Endothelial cell of umbilical vein (primary cell): ENCODE results near the gene ANKRD16. TPM values are rescaled to one million over a fixed set of nuclear protein-coding genes. Genes with fewer than 3 reads are reported as not detected.
"Not testable (repeated sequence)": the region's sequence is repeated elsewhere in the genome, so short reads cannot be mapped to it uniquely, and the experiment has no call there.

Experiments
- BruUV-seq: library from RNA; stranded (reverse); fragments of 400-500 nt; replicated peaks from 2 replicates; lab custom pipeline; 2021; lab: Mats Ljungman, UMichigan
- CTCF ChIA-PET: fragments of 300-600, 350-600 bp; sonication (Branson Sonifier 250); formaldehyde crosslinking; loops from one replicate; lab custom pipeline; 2021; ENCODE audit warnings: antibody characterized with exemption, inconsistent platforms; lab: Charles Lee
- POLR2A ChIA-PET: fragments of 300-600, 350-600 bp; sonication (Branson Sonifier 250); formaldehyde crosslinking; loops from one replicate; lab custom pipeline; 2021; ENCODE audit warnings: antibody characterized with exemption, inconsistent platforms; lab: Charles Lee
- DNase-seq: peaks from one replicate; pipeline ENCODE4 v3.0.0-alpha.2; 2011; ENCODE audit warnings: low read depth, low spot score
- FAIRE-seq: peaks from 2 replicates; lab custom pipeline; 2011; peaks lifted over from hg19 to GRCh38; lab: Jason Lieb, UNC
- H2AFZ ChIP-seq: 2 replicates; pipeline ENCODE4 v1.6.0; 2012; ENCODE audit warnings: low read depth, low read length, control low read depth, inconsistent platforms
- H3K27ac ChIP-seq: 2 replicates; pipeline ENCODE4 v1.5.1; 2011; ENCODE audit warnings: low read depth, mild to moderate bottlenecking, control low read depth, low read length, moderate library complexity; ENCODE audit not compliant: insufficient read depth
- H3K27me3 ChIP-seq, 2 experiments: 2 replicates each; pipeline versions ENCODE4 v1.6.0 to v1.6.1; 2011; ENCODE audit warnings: low read length in 2 of 2, mixed read lengths in 1 of 2; ENCODE audit not compliant: control insufficient read depth in 2 of 2, insufficient read depth in 2 of 2
- H3K36me3 ChIP-seq, 2 experiments: 2 replicates in 1 of 2; 3 replicates in 1 of 2; pipeline ENCODE4 v1.5.1; 2011; ENCODE audit warnings: low read length in 2 of 2, mild to moderate bottlenecking in 1 of 2, moderate library complexity in 1 of 2; ENCODE audit not compliant: control insufficient read depth in 2 of 2, insufficient read depth in 2 of 2; ENCODE audit errors: extremely low read depth in 1 of 2
- H3K4me1 ChIP-seq: 3 replicates; pipeline ENCODE4 v1.5.1; 2011; ENCODE audit warnings: mild to moderate bottlenecking, low read length; ENCODE audit not compliant: control insufficient read depth, insufficient read depth; ENCODE audit errors: extremely low read depth
- H3K4me2 ChIP-seq: 2 replicates; pipeline ENCODE4 v1.6.1; 2011; ENCODE audit warnings: low read length, control low read depth, mixed read lengths; ENCODE audit not compliant: insufficient read depth
- H3K4me3 ChIP-seq, 3 experiments: fragments of 200-600 bp in 1 of 3; sonication (generic), shearing (Covaris generic) in 1 of 3; replicated peaks in 1 of 3; 2 replicates each; pipeline ENCODE4 v1.5.1; 2011 to 2016; ENCODE audit warnings: control low read depth in 3 of 3, low read length in 3 of 3, mild to moderate bottlenecking in 2 of 3, inconsistent platforms in 1 of 3, low read depth in 1 of 3, moderate library complexity in 1 of 3; ENCODE audit not compliant: insufficient read depth in 1 of 3
- H3K79me2 ChIP-seq: 2 replicates; pipeline ENCODE4 v1.6.0; 2012; ENCODE audit warnings: low read length, inconsistent platforms; ENCODE audit not compliant: control insufficient read depth, insufficient read depth
- H3K9ac ChIP-seq: replicated peaks from 2 replicates; pipeline ENCODE3; 2011; ENCODE audit warnings: low read length, control low read depth; ENCODE audit not compliant: insufficient read depth; ENCODE audit errors: extremely low read depth
- H3K9me1 ChIP-seq: replicated peaks from 3 replicates; pipeline ENCODE4 v1.6.0; 2011; ENCODE audit warnings: mild to moderate bottlenecking, low read length; ENCODE audit not compliant: control insufficient read depth, insufficient read depth; ENCODE audit errors: extremely low read depth
- H3K9me3 ChIP-seq: replicated peaks from 2 replicates; pipeline ENCODE4 v1.5.1; 2012; ENCODE audit warnings: low read length, inconsistent platforms; ENCODE audit not compliant: control insufficient read depth, insufficient read depth
- H4K20me1 ChIP-seq: replicated peaks from 2 replicates; pipeline ENCODE3; 2011; ENCODE audit warnings: mild to moderate bottlenecking, low read length; ENCODE audit not compliant: control insufficient read depth, insufficient read depth; ENCODE audit errors: extremely low read depth
- CTCF ChIP-seq, 2 donors: IDR thresholded peaks; 1 replicate in 1 of 2; 2 replicates in 1 of 2; pipeline ENCODE4 v1.5.1; 2011; ENCODE audit warnings: low read length in 2 of 2, mild to moderate bottlenecking in 2 of 2, moderate library complexity in 2 of 2, control low read depth in 1 of 2, inconsistent platforms in 1 of 2, low read depth in 1 of 2; ENCODE audit not compliant: insufficient read depth in 1 of 2; ENCODE audit errors: extremely low read depth in 1 of 2
- EZH2 ChIP-seq: IDR thresholded peaks from 2 replicates; pipeline ENCODE4 v1.6.1; 2012; ENCODE audit warnings: borderline replicate concordance, low read depth, mild to moderate bottlenecking, moderate library complexity, low read length, inconsistent platforms; ENCODE audit not compliant: severe bottlenecking
- FOS ChIP-seq: IDR thresholded peaks from 2 replicates; pipeline ENCODE4 v1.6.1; 2011; ENCODE audit warnings: mild to moderate bottlenecking, low read length, moderate library complexity, borderline replicate concordance; ENCODE audit not compliant: insufficient read depth
- GATA2 ChIP-seq: IDR thresholded peaks from 2 replicates; pipeline ENCODE4 v1.7.0; 2011; ENCODE audit warnings: low read depth, mild to moderate bottlenecking, moderate library complexity, mixed read lengths, low read length; ENCODE audit not compliant: insufficient read length, insufficient read depth
- JUN ChIP-seq: IDR thresholded peaks from 2 replicates; pipeline ENCODE4 v1.6.1; 2011; ENCODE audit warnings: borderline replicate concordance, low read depth; ENCODE audit not compliant: insufficient read length, insufficient read depth
- MAX ChIP-seq: IDR thresholded peaks from 2 replicates; pipeline ENCODE4 v1.6.1; 2011; ENCODE audit not compliant: insufficient read depth, insufficient read length
- MYC ChIP-seq: IDR thresholded peaks from one replicate; pipeline ENCODE4 v1.6.1; 2011; ENCODE audit warnings: mild to moderate bottlenecking, low read depth, low read length
- POLR2A ChIP-seq: IDR thresholded peaks from 2 replicates; pipeline ENCODE4 v1.6.1; 2012; ENCODE audit warnings: low read depth, mild to moderate bottlenecking, control low read depth, low read length
- POLR2AphosphoS5 ChIP-seq: IDR thresholded peaks from 2 replicates; pipeline ENCODE4 v1.6.1; 2012; ENCODE audit warnings: low read depth, mild to moderate bottlenecking, control low read depth, low read length, moderate library complexity; ENCODE audit not compliant: insufficient read depth
- dilution Hi-C: fragments of 300-500 bp; cut with MboI; formaldehyde crosslinking; loops from one replicate; pipeline ENCODE4 v1.15.0; 2019; ENCODE audit warnings: low sequenced_read_pairs; ENCODE audit not compliant: extremely low pct_ligation_motif_present
- intact Hi-C: fragments of 100-400 bp; cut with micrococcal nuclease; formaldehyde crosslinking; loops from one replicate; pipeline ENCODE4 v1.10.0; 2022
- polyA plus RNA-seq, 4 experiments: library from polyadenylated mRNA; depleted of rRNA in 3 of 4; stranded (reverse) in 3 of 4; unstranded in 1 of 4; fragments of >200 nt; gene quantifications; 2 replicates each; pipeline versions ENCODE4 v1.2.1 to v1.2.3, GENCODE V29; 2011 to 2012; ENCODE audit warnings: missing spikeins in 1 of 4
- total RNA-seq: library from RNA; stranded (reverse); gene quantifications from 2 replicates; pipeline ENCODE4 v1.2.3, GENCODE V29; 2021

Gene ANKRD16
- total and polyA plus RNA-seq, 2 donors (not counting 3 experiments of a cell fraction or from before 2014, with no cell fraction given): 6.9 to 8.0 TPM

- H3K9me1 ChIP-seq, H3K4me2 ChIP-seq, H3K4me3 ChIP-seq, H4K20me1 ChIP-seq, BruUV-seq, H3K9me3 ChIP-seq, H3K36me3 ChIP-seq, H2AFZ ChIP-seq, dilution Hi-C loops, intact Hi-C loops, H3K79me2 ChIP-seq, H3K4me1 ChIP-seq, POLR2A ChIA-PET, FAIRE-seq, H3K9ac ChIP-seq, H3K27ac ChIP-seq, DNase-seq, H3K27me3 ChIP-seq, CTCF ChIA-PET: not testable (repeated sequence)
Measured at GRCh38 chr10:5826511-5826910, 63.2 kb downstream of the ANKRD16 start.

DNA sequence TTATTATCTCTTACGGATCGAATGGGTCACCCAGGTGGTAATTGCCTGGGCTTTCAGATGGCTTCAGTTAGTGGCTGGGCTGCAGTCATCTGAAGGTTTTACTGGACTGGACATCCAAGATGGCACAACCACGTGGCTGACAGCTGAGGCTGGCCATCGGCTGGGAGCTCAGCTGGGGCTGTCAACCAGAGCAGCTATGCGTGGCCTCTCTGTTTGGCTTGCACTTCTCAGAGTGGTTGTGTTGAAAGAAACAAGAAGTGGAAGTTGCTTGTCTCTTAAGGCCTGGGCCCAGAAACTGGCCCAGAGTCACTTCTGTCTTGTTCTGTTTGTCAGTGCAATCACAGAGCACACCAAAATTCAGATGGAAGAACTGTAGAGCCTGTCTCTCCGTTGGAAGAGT, 70.8 kb downstream of the ANKRD16 start:
- Histone ChIP-seq H3K79me2 (peaks cover 4% of the 10 kb centered on the region), H3K4me1 (peaks cover 6% of the 10 kb centered on the region), H3K4me3 (no peak overlapping the region), H3K9ac (no peak overlapping the region), H3K9me3 (no peaks in the 10 kb centered on the region), H3K36me3 (no peaks in the 10 kb centered on the region), H2AFZ (no peak overlapping the region), H3K27me3 (no peaks in the 10 kb centered on the region), H3K4me2 (no peak overlapping the region), H3K27ac (no peak overlapping the region), H3K9me1 (no peaks in the 10 kb centered on the region), H4K20me1 (no peaks in the 10 kb centered on the region)
- FAIRE-seq (no peak), DNase-seq (no peak)
- intact Hi-C loops: loop anchor here (10.0 kb wide), 1 partner anchor 156 kb away; the partner anchor contains the start of gene IL15RA
- no TSS peak for BruUV-seq
- POLR2A ChIA-PET: no interaction called here
- CTCF ChIA-PET: interaction anchor here (1.3 kb wide), 1 partner anchor 112 kb away, joined by 3 read pairs; no protein-coding TSS in a partner anchor
- dilution Hi-C loops: no loop called here
- TF ChIP-seq FOS (no peak), CTCF (IDR thresholded peaks at IDR 0.05; ENCODE audit: extremely low read depth in 1 of 2, insufficient read depth in 1 of 2, low read depth in 1 of 2, low read length in 2 of 2) (no peak), GATA2 (no peak), POLR2AphosphoS5 (no peak), JUN (no peak), POLR2A (no peak), MAX (no peak), MYC (no peak), EZH2 (no peak)
